ENCODE data around the gene UBE2H.

DNA sequence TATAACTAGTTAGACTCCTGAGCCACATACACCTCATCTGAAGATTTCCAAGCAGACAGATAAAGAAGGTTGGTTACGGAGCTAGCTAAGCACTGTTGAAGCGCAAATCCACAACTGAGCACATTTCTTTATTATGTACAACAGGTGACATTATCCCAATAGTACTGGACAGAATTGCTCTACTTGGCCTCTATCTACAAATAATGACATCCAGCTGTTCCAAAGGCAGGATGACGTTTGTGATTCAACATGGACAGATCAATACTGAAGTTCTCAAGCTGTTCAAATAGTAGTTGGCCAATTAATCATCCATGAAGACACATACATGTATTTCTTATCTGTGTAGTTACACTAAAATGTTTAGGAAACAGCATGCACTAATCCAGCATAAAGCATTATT is 101.0 kb downstream of the UBE2H start:
- no peak for TF ChIP-seq YY1 (IDR thresholded peaks at IDR 0.05; ENCODE audit: insufficient read depth, insufficient read length)
- TF ChIP-seq ZNF274 (IDR thresholded peaks at IDR 0.05; ENCODE audit: low read depth, low read length), result no peak
- TF ChIP-seq SUZ12 (IDR thresholded peaks at IDR 0.05; ENCODE audit: extremely low read depth, insufficient read depth, insufficient read length), result no peak

All from NT2/D1 (cell line).